ENCODE measurements around the gene GADL1.

Gene GADL1

DNA sequence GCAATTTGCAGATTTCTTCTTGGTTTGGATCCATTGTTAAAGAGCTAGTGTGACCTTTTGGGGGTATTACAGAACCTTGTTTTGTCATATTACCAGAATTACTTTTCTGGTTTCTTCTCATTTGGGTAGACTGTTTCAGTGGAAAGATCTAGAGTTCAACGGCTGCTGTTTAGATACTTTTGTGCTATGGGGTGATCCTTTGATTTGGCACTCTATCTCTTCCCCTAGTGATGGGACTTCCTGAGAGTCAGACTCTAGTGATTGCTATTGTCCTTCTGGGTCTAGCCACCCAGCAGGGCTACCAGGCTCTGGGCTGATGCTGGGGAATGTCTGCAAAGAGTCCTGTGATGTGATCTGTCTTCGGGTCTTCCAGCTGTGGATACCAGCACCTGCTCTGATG lies 46.3 kb upstream of the GADL1 start:
- no peak for DNase-seq (ENCODE audit: low read depth in 1 of 2, low spot score in 1 of 2)
- no peaks in the 10 kb centered on the region for H3K27me3 ChIP-seq (ENCODE audit: insufficient read depth, poor library complexity, severe bottlenecking)
- no peak overlapping the region for H3K27ac ChIP-seq (replicated peaks)
- no peak overlapping the region for H3K4me3 ChIP-seq (replicated peaks; ENCODE audit: insufficient read depth, low read length)
- TF ChIP-seq CTCF (IDR thresholded peaks at IDR 0.05; ENCODE audit: insufficient read depth, low read length) (no peak), SPI1 (IDR thresholded peaks at IDR 0.05; ENCODE audit: borderline replicate concordance, low read depth) (no peak)
- TF ChIP-seq, protein P1, sequence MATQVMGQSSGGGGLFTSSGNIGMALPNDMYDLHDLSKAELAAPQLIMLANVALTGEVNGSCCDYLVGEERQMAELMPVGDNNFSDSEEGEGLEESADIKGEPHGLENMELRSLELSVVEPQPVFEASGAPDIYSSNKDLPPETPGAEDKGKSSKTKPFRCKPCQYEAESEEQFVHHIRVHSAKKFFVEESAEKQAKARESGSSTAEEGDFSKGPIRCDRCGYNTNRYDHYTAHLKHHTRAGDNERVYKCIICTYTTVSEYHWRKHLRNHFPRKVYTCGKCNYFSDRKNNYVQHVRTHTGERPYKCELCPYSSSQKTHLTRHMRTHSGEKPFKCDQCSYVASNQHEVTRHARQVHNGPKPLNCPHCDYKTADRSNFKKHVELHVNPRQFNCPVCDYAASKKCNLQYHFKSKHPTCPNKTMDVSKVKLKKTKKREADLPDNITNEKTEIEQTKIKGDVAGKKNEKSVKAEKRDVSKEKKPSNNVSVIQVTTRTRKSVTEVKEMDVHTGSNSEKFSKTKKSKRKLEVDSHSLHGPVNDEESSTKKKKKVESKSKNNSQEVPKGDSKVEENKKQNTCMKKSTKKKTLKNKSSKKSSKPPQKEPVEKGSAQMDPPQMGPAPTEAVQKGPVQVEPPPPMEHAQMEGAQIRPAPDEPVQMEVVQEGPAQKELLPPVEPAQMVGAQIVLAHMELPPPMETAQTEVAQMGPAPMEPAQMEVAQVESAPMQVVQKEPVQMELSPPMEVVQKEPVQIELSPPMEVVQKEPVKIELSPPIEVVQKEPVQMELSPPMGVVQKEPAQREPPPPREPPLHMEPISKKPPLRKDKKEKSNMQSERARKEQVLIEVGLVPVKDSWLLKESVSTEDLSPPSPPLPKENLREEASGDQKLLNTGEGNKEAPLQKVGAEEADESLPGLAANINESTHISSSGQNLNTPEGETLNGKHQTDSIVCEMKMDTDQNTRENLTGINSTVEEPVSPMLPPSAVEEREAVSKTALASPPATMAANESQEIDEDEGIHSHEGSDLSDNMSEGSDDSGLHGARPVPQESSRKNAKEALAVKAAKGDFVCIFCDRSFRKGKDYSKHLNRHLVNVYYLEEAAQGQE (IDR thresholded peaks at IDR 0.05; ENCODE audit: insufficient replicate concordance, low read depth) = no peak

- no peak overlapping the region for H3K27ac ChIP-seq (replicated peaks)
- no peak for TF ChIP-seq POLR2AphosphoS5 (IDR thresholded peaks at IDR 0.05; ENCODE audit: low read depth)
- TF ChIP-seq SPI1 (IDR thresholded peaks at IDR 0.05; ENCODE audit: borderline replicate concordance, low read depth) = no peak
- no peak for TF ChIP-seq GABPA (IDR thresholded peaks at IDR 0.05; ENCODE audit: low read depth)
- TF ChIP-seq CTCF (IDR thresholded peaks at IDR 0.05; ENCODE audit: insufficient read depth, low read length) = peak; percentile 5
- TF ChIP-seq, protein P1 (IDR thresholded peaks at IDR 0.05; ENCODE audit: insufficient replicate concordance, low read depth) = no peak
- H3K4me3 ChIP-seq (replicated peaks; ENCODE audit: insufficient read depth, low read length) = no peak overlapping the region
- peak in 1 of 2 experiments; percentile 41 for DNase-seq (ENCODE audit: low read depth in 1 of 2, low spot score in 1 of 2)
- no peaks in the 10 kb centered on the region for H3K27me3 ChIP-seq (ENCODE audit: insufficient read depth, poor library complexity, severe bottlenecking)
Measured at GRCh38 chr3:30934208-30934550, 39.7 kb upstream of the GADL1 start.

DNA sequence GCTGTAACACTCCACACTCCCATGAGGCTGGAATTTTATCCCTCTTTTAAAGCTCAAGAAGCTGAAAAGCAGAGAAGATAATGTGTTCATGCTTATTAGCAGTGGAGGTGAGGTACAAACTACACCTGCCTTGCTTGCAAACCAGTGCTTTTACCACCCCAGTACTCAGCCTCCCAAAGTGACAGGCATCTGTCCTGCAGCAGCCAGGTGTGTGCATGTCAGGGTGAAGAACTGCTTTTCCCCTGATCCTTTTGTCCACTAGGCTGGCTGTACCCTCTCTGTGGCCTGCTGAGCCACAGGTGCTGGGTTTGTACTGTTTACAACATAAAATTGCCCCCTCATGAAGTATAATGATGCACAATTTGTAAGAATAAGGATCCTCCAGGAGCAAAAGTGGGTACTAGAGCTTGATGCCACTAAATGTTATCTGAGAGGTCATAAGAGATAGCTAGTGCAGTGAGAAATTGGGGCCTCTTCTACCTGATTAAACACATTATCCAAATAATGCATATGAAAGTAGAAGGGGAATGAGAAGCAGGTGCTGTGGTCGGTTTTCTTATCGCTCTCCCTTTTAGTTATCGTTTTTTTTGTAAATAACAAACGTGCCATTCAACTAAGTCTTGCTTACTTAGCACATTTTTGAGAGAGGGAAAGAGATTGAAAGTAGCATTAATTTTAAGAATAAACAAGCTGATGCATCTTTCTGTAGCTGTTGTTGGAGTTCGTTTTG lies 39.2 kb upstream of the GADL1 start:
- H3K27ac ChIP-seq (replicated peaks) = no peak overlapping the region
- H3K4me3 ChIP-seq (replicated peaks; ENCODE audit: insufficient read depth, low read length) = no peak overlapping the region
- no peaks in the 10 kb centered on the region for H3K27me3 ChIP-seq (ENCODE audit: insufficient read depth, poor library complexity, severe bottlenecking)
- no peak for DNase-seq (ENCODE audit: low read depth in 1 of 2, low spot score in 1 of 2)
- TF ChIP-seq, protein P1 (IDR thresholded peaks at IDR 0.05; ENCODE audit: insufficient replicate concordance, low read depth) = no peak
- TF ChIP-seq GABPA (IDR thresholded peaks at IDR 0.05; ENCODE audit: low read depth) (no peak), SPI1 (IDR thresholded peaks at IDR 0.05; ENCODE audit: borderline replicate concordance, low read depth) (no peak), POLR2AphosphoS5 (IDR thresholded peaks at IDR 0.05; ENCODE audit: low read depth) (no peak), CTCF (IDR thresholded peaks at IDR 0.05; ENCODE audit: insufficient read depth, low read length) (no peak)

Data from HL-60 (cell line).